Smooth muscle cell of the coronary artery (primary cell): ENCODE data around the gene PRKX. TPM values are rescaled to one million over a fixed set of nuclear protein-coding genes. Genes with fewer than 3 reads are reported as not detected.

Experiments
- total RNA-seq: library from RNA; depleted of rRNA; stranded (reverse); fragments of >200 nt; gene quantifications from 2 replicates; pipeline ENCODE4 v1.2.3, GENCODE V29; 2014; ENCODE audit warnings: low replicate concordance

The PRKX gene
- 7.5 and 9.9 TPM in 2 replicates for total RNA-seq

GRCh38 chrX:3713225-3713936 is at the start of gene PRKX:
Gene PRKX (minus strand): TSS chrX:3713649. CDS start chrX:3713253, 396 bp downstream.

